Smooth muscle cell (in vitro differentiated cells): Measurements from ENCODE around the gene PAQR5. TPM values are rescaled to one million over a fixed set of nuclear protein-coding genes. Genes with fewer than 3 reads are reported as not detected.

Source experiments
- DNase-seq: peaks from one replicate; lab custom pipeline; 2025; ENCODE audit not compliant: unreplicated experiment; lab: John Stamatoyannopoulos, UW
- H2AFZ ChIP-seq: fragments of 200-600 bp; sonication (generic); 2 replicates; pipeline ENCODE4 v1.6.0; 2016; ENCODE audit warnings: antibody characterized with exemption, low read depth, mild to moderate bottlenecking
- H3F3A ChIP-seq: fragments of 200-600 bp; sonication (generic); 2 replicates; pipeline ENCODE4 v1.6.0; 2017; ENCODE audit warnings: antibody characterized with exemption, low read depth
- H3K27ac ChIP-seq: fragments of 200-600 bp; sonication (generic); 2 replicates; pipeline ENCODE4 v1.5.1; 2016; ENCODE audit warnings: low read depth, mild to moderate bottlenecking
- H3K27me3 ChIP-seq: fragments of 200-600 bp; sonication (generic); 2 replicates; pipeline ENCODE4 v1.6.1; 2016; ENCODE audit warnings: low read depth, mild to moderate bottlenecking
- H3K36me3 ChIP-seq: fragments of 200-600 bp; sonication (generic); 2 replicates; pipeline ENCODE4 v1.5.1; 2016; ENCODE audit warnings: low read depth
- H3K4me1 ChIP-seq: fragments of 200-600 bp; sonication (generic); 2 replicates; pipeline ENCODE4 v1.5.1; 2016; ENCODE audit warnings: low read depth
- H3K4me2 ChIP-seq: fragments of 200-600 bp; sonication (generic); 2 replicates; pipeline ENCODE4 v1.6.0; 2016; ENCODE audit warnings: mild to moderate bottlenecking
- H3K4me3 ChIP-seq: fragments of 200-600 bp; sonication (generic); 2 replicates; pipeline ENCODE4 v1.5.1; 2016; ENCODE audit warnings: mild to moderate bottlenecking
- H3K79me2 ChIP-seq: fragments of 200-600 bp; sonication (generic); 2 replicates; pipeline ENCODE4 v1.6.0; 2016; ENCODE audit warnings: low read depth, mild to moderate bottlenecking
- H3K9ac ChIP-seq: fragments of 200-600 bp; sonication (generic); 2 replicates; pipeline ENCODE4 v1.6.0; 2016; ENCODE audit warnings: low read depth
- H3K9me3 ChIP-seq: fragments of 200-600 bp; sonication (generic); replicated peaks from 2 replicates; pipeline ENCODE4 v1.5.1; 2016; ENCODE audit warnings: low read depth
- H4K20me1 ChIP-seq: fragments of 200-600 bp; sonication (generic); 2 replicates; pipeline ENCODE4 v1.6.0; 2016; ENCODE audit warnings: low read depth
- CTCF ChIP-seq: fragments of 200-600 bp; sonication (generic); IDR thresholded peaks from 2 replicates; pipeline ENCODE4 v1.5.1; 2017; ENCODE audit warnings: borderline replicate concordance, mild to moderate bottlenecking, antibody characterized with exemption; ENCODE audit not compliant: insufficient read depth, poor library complexity, severe bottlenecking
- WGBS: methylation state at CpG from one replicate; pipeline ENCODE4 v1.1.7; 2016; ENCODE audit warnings: low lambda C conversion rate; 5-methylcytosine and 5-hydroxymethylcytosine counted together
- polyA plus RNA-seq: library from polyadenylated mRNA; unstranded; fragments of >200 nt; fragmentation: Nextera tagmentation; extraction: Ambion mirVana; gene quantifications from 2 replicates; pipeline ENCODE4 v1.2.1, GENCODE V29; 2016
- total RNA-seq: library from RNA; depleted of rRNA; stranded (reverse); fragments of >200 nt; gene quantifications from 2 replicates; pipeline ENCODE4 v1.2.3, GENCODE V29; 2014

Gene PAQR5
- total and polyA plus RNA-seq, 2 experiments from 2014 or later = 1.5 to 1.6 TPM

- no peak for TF ChIP-seq CTCF
These were observed 914 bp upstream of the PAQR5 start for GRCh38 chr15:69297642-69298353.

GRCh38 chr15:69298354-69298696 is 387 bp upstream of the PAQR5 start:
- Histone ChIP-seq H3K36me3 (no peaks in the 10 kb centered on the region), H3K4me2 (peak overlapping the region; percentile 96), H3K4me3 (peak overlapping the region; percentile 66), H3K27me3 (peaks cover 61% of the 10 kb centered on the region), H4K20me1 (no peaks in the 10 kb centered on the region), H3K79me2 (no peaks in the 10 kb centered on the region), H3K9ac (no peak overlapping the region), H3F3A (no peaks in the 10 kb centered on the region), H3K27ac (no peak overlapping the region), H2AFZ (no peak overlapping the region), H3K9me3 (no peaks in the 10 kb centered on the region), H3K4me1 (peaks cover 5% of the 10 kb centered on the region)
- 64% methylated on average over 15 of the region's 15 CpGs for WGBS
- DNase-seq = no peak
- no peak for TF ChIP-seq CTCF

More at GRCh38 chr15:69297642-69298353, 914 bp upstream of the PAQR5 start:
- Histone ChIP-seq H3K4me1 (peaks cover 5% of the 10 kb centered on the region), H3K27ac (no peak overlapping the region), H3F3A (no peaks in the 10 kb centered on the region), H3K9me3 (no peaks in the 10 kb centered on the region), H3K36me3 (no peaks in the 10 kb centered on the region), H2AFZ (no peak overlapping the region), H3K4me2 (no peak overlapping the region), H3K27me3 (peaks cover 64% of the 10 kb centered on the region), H3K9ac (no peak overlapping the region), H3K4me3 (no peak overlapping the region), H3K79me2 (no peaks in the 10 kb centered on the region), H4K20me1 (no peaks in the 10 kb centered on the region)
- 94% methylated on average over 10 of the region's 10 CpGs for WGBS
- no peak for DNase-seq

GRCh38 chr15:69299451-69299886 is 757 bp downstream of the PAQR5 start:
- peak overlapping the region; percentile 96 for H3K4me2 ChIP-seq
- TF ChIP-seq CTCF = no peak
- no peaks in the 10 kb centered on the region for H4K20me1 ChIP-seq
- peaks cover 60% of the 10 kb centered on the region for H3K27me3 ChIP-seq
- peaks cover under 1% of the 10 kb centered on the region for H3F3A ChIP-seq
- no peaks in the 10 kb centered on the region for H3K9me3 ChIP-seq
- no peak for DNase-seq
- no peak overlapping the region for H3K27ac ChIP-seq
- peak overlapping the region; percentile 66 for H3K4me3 ChIP-seq
- WGBS = 15% methylated on average over 10 of the region's 16 CpGs
- no peaks in the 10 kb centered on the region for H3K79me2 ChIP-seq
- H3K9ac ChIP-seq = no peak overlapping the region
- no peaks in the 10 kb centered on the region for H3K36me3 ChIP-seq
- no peak overlapping the region for H2AFZ ChIP-seq
- peaks cover 5% of the 10 kb centered on the region for H3K4me1 ChIP-seq
